ENCODE measurements around the gene TMEM238.
"Not testable (repeated sequence)": the region's sequence is repeated elsewhere in the genome, so short reads cannot be mapped to it uniquely, and the experiment has no call there.

TMEM238 gene

DNA sequence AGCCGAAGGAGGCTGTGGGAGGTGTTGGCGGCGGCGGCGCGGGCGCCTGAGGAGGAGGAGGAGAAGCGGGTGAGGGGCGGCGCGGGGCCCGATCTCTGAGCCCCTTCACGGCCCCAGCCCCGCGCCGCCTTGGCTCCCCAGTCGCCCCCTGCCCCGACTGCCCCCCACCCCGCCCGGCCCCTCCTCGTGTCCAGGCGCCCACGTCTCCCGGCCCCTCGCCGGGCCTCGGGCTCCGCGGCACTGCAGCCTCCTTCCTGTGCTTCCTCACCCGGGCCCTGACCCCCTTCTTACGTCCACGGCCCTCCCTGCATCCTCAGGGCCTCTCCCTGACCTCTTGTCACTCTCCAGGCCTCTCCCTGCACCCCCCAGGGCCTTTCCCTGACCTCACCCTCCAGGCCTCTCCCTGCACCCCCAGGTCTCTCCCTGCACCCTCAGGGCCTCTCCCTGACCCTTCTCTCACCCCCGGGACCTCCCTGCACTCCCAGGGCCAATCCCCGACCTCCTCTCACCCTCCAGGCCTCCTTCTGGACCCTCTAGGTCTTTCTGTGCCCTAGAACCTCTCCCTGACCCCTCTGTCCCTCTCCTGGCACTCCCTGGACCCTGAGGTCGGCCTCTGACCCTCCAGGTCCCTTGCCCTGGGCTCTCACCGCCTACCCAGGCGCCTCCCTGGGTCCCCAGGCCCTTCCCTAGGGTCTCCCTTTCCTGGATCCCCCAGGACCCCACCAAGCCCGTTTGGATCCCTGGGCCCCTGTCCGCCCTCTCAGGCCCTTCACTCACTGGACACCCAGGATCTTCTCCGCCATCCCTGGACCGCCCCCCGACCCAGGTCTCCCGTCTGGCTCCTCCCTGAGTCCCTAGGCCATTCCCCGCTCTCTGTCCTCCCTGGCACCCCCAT, 44.0 kb downstream of the TMEM238 start:
- DNase-seq (ENCODE audit: low read depth), result no peak

GRCh38 chr19:55339105-55339888, 44.8 kb downstream of the TMEM238 start, which contains the start of gene KMT5C:
Gene KMT5C, plus strand, starts transcription at chr19:55339876. Its CDS starts 2,061 bp downstream, at chr19:55341937.
- DNase-seq (ENCODE audit: low read depth), result peak; percentile 100

DNA sequence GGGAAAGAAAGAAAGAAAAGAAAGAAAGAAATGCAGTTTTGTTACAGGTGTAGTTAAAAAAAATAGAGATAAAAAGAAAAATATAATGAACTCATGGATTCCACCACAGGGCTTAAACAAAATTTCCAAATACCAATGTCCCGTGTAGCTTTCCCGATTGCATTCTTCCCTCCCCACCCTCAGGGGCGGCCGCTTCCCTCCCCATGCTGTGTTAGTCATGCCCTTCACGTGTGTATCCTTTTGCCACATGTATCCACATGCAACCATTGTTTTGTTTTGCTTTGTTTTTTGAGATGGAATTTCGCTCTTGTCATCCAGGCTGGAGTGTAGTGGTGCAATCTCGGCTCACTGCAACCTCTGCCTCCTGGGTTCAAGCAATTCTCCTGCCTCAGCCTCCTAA, 48.0 kb downstream of the TMEM238 start:
- DNase-seq (ENCODE audit: low read depth), result no peak

- DNase-seq (ENCODE audit: low read depth), result no peak
Measured at GRCh38 chr19:55333870-55334269, 50.2 kb downstream of the TMEM238 start.

DNA sequence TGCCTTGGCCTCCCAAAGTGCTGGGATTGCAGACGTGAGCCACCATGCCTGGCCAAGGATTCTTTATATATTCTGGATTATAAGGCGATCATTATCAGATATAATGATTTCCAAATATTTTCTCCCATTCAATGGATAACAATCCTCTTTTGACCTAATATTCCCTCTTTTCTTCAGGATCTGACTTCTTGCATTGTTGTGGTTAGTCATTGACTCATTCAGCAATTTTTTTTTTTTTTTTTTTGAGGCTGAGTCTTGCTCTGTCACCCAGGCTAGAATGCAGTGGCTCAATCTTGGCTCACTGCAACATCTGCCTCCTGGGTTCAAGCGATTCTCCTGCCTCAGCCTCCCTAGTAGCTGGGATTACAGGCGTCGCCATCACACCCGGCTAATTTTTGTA, 54.3 kb downstream of the TMEM238 start:
- DNase-seq (ENCODE audit: low read depth), result not testable (repeated sequence)
